ENCODE data around the gene FRMPD2.

FRMPD2 gene

GRCh38 chr10:48214716-48215485 lies 59.6 kb downstream of the FRMPD2 start:
- Histone ChIP-seq H3K27ac (no peak overlapping the region), H3K9me3 (no peaks in the 10 kb centered on the region), H3K36me3 (no peaks in the 10 kb centered on the region), H3K4me1 (no peaks in the 10 kb centered on the region), H3K4me3 (no peak overlapping the region), H3K27me3 (no peaks in the 10 kb centered on the region)
- intact Hi-C loops (cut with DNase I; ENCODE audit: low total_unique reads), result no loop called here
- no peak for DNase-seq
- no peak for TF ChIP-seq CTCF (IDR thresholded peaks at IDR 0.05)

GRCh38 chr10:48213047-48213446 lies 61.4 kb downstream of the FRMPD2 start:
- Histone ChIP-seq H3K27ac (no peak overlapping the region), H3K9me3 (no peaks in the 10 kb centered on the region), H3K4me1 (no peaks in the 10 kb centered on the region), H3K36me3 (no peaks in the 10 kb centered on the region), H3K27me3 (no peaks in the 10 kb centered on the region), H3K4me3 (no peak overlapping the region)
- intact Hi-C loops (cut with DNase I; ENCODE audit: low total_unique reads), result no loop called here
- TF ChIP-seq CTCF (IDR thresholded peaks at IDR 0.05), result no peak
- DNase-seq, result no peak

DNA sequence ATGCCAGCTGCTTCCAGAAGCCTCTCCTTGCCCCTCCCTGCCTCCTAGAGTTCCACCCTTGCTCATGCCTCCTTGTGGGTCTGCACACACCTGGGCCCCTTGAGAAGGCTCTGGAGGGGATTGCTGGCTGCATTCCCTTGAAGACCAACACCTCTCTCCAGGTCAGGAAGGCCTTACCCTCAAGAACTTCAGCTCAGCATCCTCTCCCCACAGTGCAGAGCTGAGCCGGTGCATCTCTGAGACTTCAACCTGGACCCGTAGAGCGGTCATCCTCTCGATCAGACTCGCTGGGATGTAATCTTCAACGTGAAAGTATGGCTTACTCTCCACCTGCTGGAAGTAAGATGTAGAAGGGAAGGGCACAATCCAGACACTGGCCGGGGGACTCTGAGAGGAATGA lies 62.7 kb downstream of the FRMPD2 start:
- Histone ChIP-seq H3K36me3 (no peaks in the 10 kb centered on the region), H3K4me3 (no peak overlapping the region), H3K27me3 (no peaks in the 10 kb centered on the region), H3K9me3 (no peaks in the 10 kb centered on the region), H3K4me1 (no peaks in the 10 kb centered on the region), H3K27ac (no peak overlapping the region)
- TF ChIP-seq CTCF (IDR thresholded peaks at IDR 0.05), result no peak
- intact Hi-C loops (cut with DNase I; ENCODE audit: low total_unique reads), result no loop called here
- no peak for DNase-seq

DNA sequence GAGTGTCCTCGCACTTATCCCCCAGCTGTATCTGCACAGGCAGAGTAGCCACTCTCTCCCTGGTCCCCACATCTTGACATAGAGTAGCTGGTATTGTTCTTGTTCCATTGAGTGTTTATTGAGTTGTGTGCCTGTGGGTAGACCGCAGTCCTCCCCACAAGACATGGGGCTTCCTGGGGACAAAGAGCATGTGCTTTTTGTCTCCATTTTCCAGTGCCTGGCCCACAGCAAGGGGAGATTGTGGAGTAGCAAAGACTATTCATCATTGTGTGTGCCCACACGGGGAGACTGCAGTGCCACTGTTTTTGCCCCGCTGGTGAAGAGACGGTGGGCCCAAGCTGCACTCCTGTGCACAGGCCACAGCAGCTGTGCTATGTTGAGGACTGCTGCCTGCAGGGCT lies 63.5 kb downstream of the FRMPD2 start:
- intact Hi-C loops (cut with DNase I; ENCODE audit: low total_unique reads), result no loop called here
- no peak for TF ChIP-seq CTCF (IDR thresholded peaks at IDR 0.05)
- Histone ChIP-seq H3K27ac (no peak overlapping the region), H3K27me3 (no peaks in the 10 kb centered on the region), H3K4me1 (no peaks in the 10 kb centered on the region), H3K36me3 (no peaks in the 10 kb centered on the region), H3K9me3 (no peaks in the 10 kb centered on the region), H3K4me3 (no peak overlapping the region)
- DNase-seq, result no peak

DNA sequence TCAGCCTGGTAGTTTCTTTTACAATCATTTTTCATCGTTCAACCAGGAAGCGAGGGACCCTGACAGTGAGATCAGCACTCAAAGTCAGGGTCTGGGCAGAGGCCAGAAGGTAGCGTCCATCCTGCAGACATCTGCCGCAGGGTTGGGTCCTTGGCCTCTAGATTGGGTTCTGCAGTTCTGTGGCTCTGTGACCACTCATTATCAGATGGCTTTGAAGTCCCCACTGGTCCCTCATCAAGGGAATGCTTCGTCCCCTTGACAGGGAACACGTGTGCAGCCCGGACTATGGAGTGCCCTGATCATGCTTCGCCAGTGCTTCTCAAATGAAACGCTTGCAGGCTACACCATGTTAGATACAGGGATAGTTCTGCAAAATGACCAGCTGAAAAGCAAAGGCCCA lies 64.1 kb downstream of the FRMPD2 start:
- H3K36me3 ChIP-seq, result no peaks in the 10 kb centered on the region
- no peak overlapping the region for H3K27ac ChIP-seq
- H3K4me3 ChIP-seq, result no peak overlapping the region
- no peak for DNase-seq
- no peaks in the 10 kb centered on the region for H3K27me3 ChIP-seq
- TF ChIP-seq CTCF (IDR thresholded peaks at IDR 0.05), result no peak
- H3K9me3 ChIP-seq, result no peaks in the 10 kb centered on the region
- H3K4me1 ChIP-seq, result no peaks in the 10 kb centered on the region
- intact Hi-C loops (cut with DNase I; ENCODE audit: low total_unique reads), result no loop called here

DNA sequence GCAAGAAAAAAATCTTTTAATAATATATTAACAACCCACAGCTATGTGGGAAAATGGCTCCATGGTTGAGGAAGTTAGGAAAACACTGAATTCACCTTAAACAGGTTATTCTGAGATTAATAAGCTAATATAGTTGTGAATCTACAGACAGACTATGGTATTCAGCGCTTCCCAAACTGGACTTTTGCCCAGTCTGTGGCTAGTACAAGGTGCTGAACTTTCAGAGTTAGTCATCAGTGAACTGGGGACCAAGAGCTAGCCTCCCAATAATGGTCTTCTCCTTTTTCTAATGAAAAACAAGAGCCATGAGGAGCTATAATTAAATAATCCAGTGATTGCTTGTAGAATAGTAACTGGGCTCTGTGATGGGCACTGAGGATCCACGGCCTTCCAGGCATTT lies 65.3 kb downstream of the FRMPD2 start:
- Histone ChIP-seq H3K36me3 (no peaks in the 10 kb centered on the region), H3K27ac (no peak overlapping the region), H3K4me1 (no peaks in the 10 kb centered on the region), H3K4me3 (no peak overlapping the region), H3K27me3 (no peaks in the 10 kb centered on the region), H3K9me3 (no peaks in the 10 kb centered on the region)
- DNase-seq, result no peak
- no peak for TF ChIP-seq CTCF (IDR thresholded peaks at IDR 0.05)
- intact Hi-C loops (cut with DNase I; ENCODE audit: low total_unique reads), result no loop called here
